ENCODE data around the gene DNASE1L2. TPM values are rescaled to one million over a fixed set of nuclear protein-coding genes. Genes with fewer than 3 reads are reported as not detected.
A peak's percentile ranks its signal among the peaks of the same experiment; 100 is the strongest.
"Not testable (repeated sequence)": the region's sequence is repeated elsewhere in the genome, so short reads cannot be mapped to it uniquely, and the experiment has no call there.

The DNASE1L2 gene
- total RNA-seq, 2 donors from 2014 or later, result 0.83 TPM; not detected in 1

DNA sequence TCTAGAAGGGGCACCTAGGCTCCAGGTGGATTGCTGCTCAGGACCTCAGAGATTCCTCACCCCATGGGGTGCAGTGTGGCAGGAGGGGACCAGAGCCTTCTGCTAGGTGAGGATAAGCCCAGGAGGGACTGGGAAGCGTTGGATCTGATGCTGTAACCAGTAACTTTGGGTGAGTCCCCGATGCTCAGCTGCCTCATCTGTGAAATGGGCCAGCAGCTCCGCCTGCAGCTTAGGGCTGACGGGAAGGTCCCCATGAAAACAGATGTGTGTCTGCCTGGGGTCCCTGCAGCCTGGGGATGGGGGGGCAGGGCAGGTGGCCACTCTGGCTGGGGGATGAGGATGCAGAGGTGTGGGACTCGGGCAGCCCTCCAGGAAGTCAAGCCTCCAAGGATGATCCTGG is 37.1 kb upstream of the DNASE1L2 start:
- H3K27ac ChIP-seq, result no peak overlapping the region
- H3K27me3 ChIP-seq, result peaks cover 0 to 6% of the 10 kb centered on the region in 2 donors
- no peak for DNase-seq (ENCODE audit: low spot score)
- no peaks in the 10 kb centered on the region for H3K36me3 ChIP-seq
- TF ChIP-seq CTCF (IDR thresholded peaks at IDR 0.05), result no peak
- no peaks in the 10 kb centered on the region for H3K9me3 ChIP-seq
- H3K4me3 ChIP-seq, result no peak overlapping the region
- H3K4me1 ChIP-seq, result peaks cover 0 to 11% of the 10 kb centered on the region in 2 donors

GRCh38 chr16:2199621-2200139 is 36.6 kb upstream of the DNASE1L2 start:
- Histone ChIP-seq H3K27ac (no peak overlapping the region), H3K4me1 (peaks cover 0 to 13% of the 10 kb centered on the region in 2 donors), H3K36me3 (no peaks in the 10 kb centered on the region), H3K4me3 (no peak overlapping the region), H3K9me3 (no peaks in the 10 kb centered on the region), H3K27me3 (peaks cover 0 to 6% of the 10 kb centered on the region in 2 donors)
- no peak for DNase-seq (ENCODE audit: low spot score)
- no peak for TF ChIP-seq CTCF (IDR thresholded peaks at IDR 0.05)

GRCh38 chr16:2200313-2200712 is 35.9 kb upstream of the DNASE1L2 start:
- DNase-seq (ENCODE audit: low spot score), result no peak

DNA sequence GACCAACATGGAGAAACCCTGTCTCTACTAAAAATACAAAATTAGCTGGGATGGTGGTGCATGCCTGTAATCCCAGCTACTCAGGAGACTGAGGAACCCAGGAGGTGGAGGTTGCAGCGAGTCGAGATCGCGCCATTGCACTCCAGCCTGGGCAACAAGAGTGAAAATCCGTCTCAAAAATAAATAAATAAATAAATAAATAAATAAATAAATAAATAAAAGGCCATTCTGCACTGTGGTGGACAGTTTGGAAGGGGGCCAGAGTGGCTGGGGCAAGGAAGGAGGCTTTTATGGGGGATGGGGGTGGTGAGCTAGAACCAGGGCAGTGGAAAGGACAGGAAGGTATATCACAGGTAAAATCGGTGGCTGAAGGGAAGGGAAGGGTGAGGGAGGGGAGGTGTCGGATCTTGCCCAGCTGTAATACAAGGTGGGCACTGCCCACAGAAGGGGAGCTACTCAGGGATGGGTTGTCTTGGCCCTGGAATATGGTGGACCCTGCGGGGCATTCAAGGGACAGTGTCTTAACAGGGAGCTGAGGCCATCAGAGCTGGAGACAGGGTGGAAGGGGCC is 33.0 kb upstream of the DNASE1L2 start:
- H3K4me1 ChIP-seq, result peaks cover 0 to 16% of the 10 kb centered on the region in 2 donors
- H3K4me3 ChIP-seq; DNase-seq (ENCODE audit: low spot score); H3K9me3 ChIP-seq; H3K27ac ChIP-seq; H3K27me3 ChIP-seq: not testable (repeated sequence)
- peaks cover 13% of the 10 kb centered on the region for H3K36me3 ChIP-seq

More at GRCh38 chr16:2200313-2200712, 35.9 kb upstream of the DNASE1L2 start:
- Histone ChIP-seq H3K27me3 (peaks cover 0 to 6% of the 10 kb centered on the region in 2 donors), H3K4me3 (no peak overlapping the region), H3K4me1 (peaks cover 0 to 12% of the 10 kb centered on the region in 2 donors), H3K27ac (no peak overlapping the region), H3K9me3 (no peaks in the 10 kb centered on the region), H3K36me3 (no peaks in the 10 kb centered on the region)
- TF ChIP-seq CTCF (IDR thresholded peaks at IDR 0.05), result no peak

- no peak for DNase-seq (ENCODE audit: low spot score)
- no peak for TF ChIP-seq CTCF (IDR thresholded peaks at IDR 0.05)
- Histone ChIP-seq H3K4me3 (peak overlapping the region; percentile 72 to 97), H3K27ac (peak overlapping the region; percentile 98 to 100), H3K4me1 (peaks cover 0 to 16% of the 10 kb centered on the region in 2 donors), H3K27me3 (no peaks in the 10 kb centered on the region), H3K9me3 (no peaks in the 10 kb centered on the region), H3K36me3 (peaks cover 27% of the 10 kb centered on the region)
These were observed 31.7 kb upstream of the DNASE1L2 start for GRCh38 chr16:2204416-2205103.

All from right atrium auricular region (tissue), 2 donors.